RWPE2 (cell line): ENCODE results near the gene ZIC4.

ENCODE experiments used
- ATAC-seq: fragments of 200-7000 bp; cut with Tn5 transposase; 3 replicates; pipeline ENCODE4 v1.9.1; 2021; ENCODE audit warnings: low read depth
- DNase-seq: peaks from one replicate; pipeline ENCODE4 v3.0.0-alpha.2; 2020; ENCODE audit warnings: low spot score
- H3K27ac ChIP-seq: fragments of 450-650 bp; 2 replicates; pipeline ENCODE4 v1.5.1; 2017; ENCODE audit warnings: mild to moderate bottlenecking; ENCODE audit not compliant: poor library complexity, severe bottlenecking
- H3K27me3 ChIP-seq: fragments of 250-450 bp; sonication (Bioruptor Pico); 2 replicates; pipeline ENCODE4 v1.5.1; 2021; ENCODE audit warnings: mild to moderate bottlenecking, moderate library complexity; ENCODE audit not compliant: insufficient read depth, poor library complexity, severe bottlenecking
- H3K36me3 ChIP-seq: fragments of 250-450 bp; sonication (Bioruptor Pico); 2 replicates; pipeline ENCODE4 v1.5.1; 2020; ENCODE audit warnings: low read depth, mild to moderate bottlenecking, moderate library complexity
- H3K4me1 ChIP-seq: fragments of 250-450 bp; sonication (Bioruptor Pico); 2 replicates; pipeline ENCODE4 v1.5.1; 2021; ENCODE audit warnings: mild to moderate bottlenecking, moderate library complexity; ENCODE audit not compliant: insufficient read depth, poor library complexity, severe bottlenecking
- H3K4me3 ChIP-seq: fragments of 250-450 bp; sonication (Bioruptor Pico); 2 replicates; pipeline ENCODE4 v1.5.1; 2021; ENCODE audit warnings: mild to moderate bottlenecking, moderate library complexity; ENCODE audit not compliant: severe bottlenecking
- H3K9me3 ChIP-seq: fragments of 250-450 bp; sonication (Bioruptor Pico); 2 replicates; pipeline ENCODE4 v1.5.1; 2021; ENCODE audit warnings: mild to moderate bottlenecking, moderate library complexity; ENCODE audit not compliant: severe bottlenecking
- CTCF ChIP-seq: fragments of 450-650 bp; IDR thresholded peaks from one replicate; pipeline ENCODE4 v1.5.1; 2017; ENCODE audit warnings: mild to moderate bottlenecking, moderate library complexity; ENCODE audit not compliant: poor library complexity, severe bottlenecking

ZIC4 gene

DNA sequence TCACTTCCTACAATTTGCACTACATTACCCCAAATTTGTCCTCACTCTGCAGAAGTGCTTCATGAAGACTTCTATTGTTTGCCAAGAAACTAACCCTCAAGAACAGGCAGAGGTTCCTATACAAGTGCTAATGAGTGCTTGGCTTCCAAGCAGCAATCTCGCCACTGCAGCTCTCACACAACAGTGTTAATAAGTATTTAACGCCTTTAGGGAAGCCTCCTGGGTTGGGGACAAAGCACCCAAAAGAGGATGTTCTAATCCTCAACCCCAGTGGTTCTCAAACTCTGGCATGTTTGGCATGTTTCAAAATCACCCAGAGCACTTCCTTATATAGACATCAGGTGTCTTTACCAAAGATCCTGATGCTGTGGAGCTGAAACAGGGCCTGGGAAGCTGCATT lies 64.6 kb downstream of the ZIC4 start:
- ATAC-seq = no peak
- H3K27ac ChIP-seq = no peak overlapping the region
- H3K27me3 ChIP-seq = peaks cover 25% of the 10 kb centered on the region
- no peaks in the 10 kb centered on the region for H3K9me3 ChIP-seq
- no peak for DNase-seq
- H3K4me1 ChIP-seq = no peaks in the 10 kb centered on the region
- TF ChIP-seq CTCF = no peak
- no peaks in the 10 kb centered on the region for H3K36me3 ChIP-seq
- H3K4me3 ChIP-seq = no peak overlapping the region

DNA sequence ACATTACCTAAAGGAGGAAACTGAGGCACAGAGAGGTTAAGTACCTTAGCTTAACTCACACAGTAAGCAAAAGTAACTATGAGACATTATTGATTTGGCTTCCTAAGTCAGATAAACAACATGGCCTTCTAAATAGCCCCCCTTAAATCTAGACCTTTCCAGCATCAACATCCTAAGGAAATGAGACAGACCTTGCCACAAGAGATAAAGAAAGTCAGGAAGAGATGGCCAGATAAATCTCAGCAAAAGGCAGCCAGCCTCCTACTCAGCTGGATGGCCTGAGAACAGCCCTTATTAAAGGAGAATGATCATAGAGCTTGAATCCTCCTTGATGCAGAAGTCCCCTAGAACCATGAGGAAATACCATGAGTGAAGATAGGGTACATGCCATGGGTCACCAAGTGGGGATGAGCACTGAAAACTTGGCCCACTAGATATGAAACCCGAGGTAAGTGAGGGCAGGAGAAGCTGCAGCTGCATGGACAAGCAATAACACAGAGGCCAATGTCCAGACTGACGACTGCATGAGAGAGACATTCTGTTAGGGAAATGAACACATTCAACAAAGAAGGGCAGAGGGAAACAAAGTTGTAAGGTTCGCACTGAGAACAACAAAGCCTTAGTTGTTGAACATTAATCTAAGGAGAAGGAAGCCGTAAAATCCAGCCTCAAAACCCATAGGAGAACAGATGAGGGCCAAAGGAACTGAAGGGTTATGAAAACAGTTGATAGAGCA lies 69.6 kb downstream of the ZIC4 start:
- H3K27me3 ChIP-seq = peaks cover 30% of the 10 kb centered on the region
- H3K4me3 ChIP-seq = no peak overlapping the region
- H3K4me1 ChIP-seq = no peaks in the 10 kb centered on the region
- H3K9me3 ChIP-seq = no peaks in the 10 kb centered on the region
- no peak overlapping the region for H3K27ac ChIP-seq
- DNase-seq (no peak), ATAC-seq (no peak)
- TF ChIP-seq CTCF = no peak
- H3K36me3 ChIP-seq = no peaks in the 10 kb centered on the region
